ENCODE data around the gene PDPK1. TPM values are rescaled to one million over a fixed set of nuclear protein-coding genes. Genes with fewer than 3 reads are reported as not detected.

PDPK1 gene
- total RNA-seq, 3 donors from 2014 or later (not counting 1 experiment from before 2014, with no cell fraction given): 63.1 to 80.7 (median 73.5) TPM

- Histone ChIP-seq H3K27ac (ENCODE audit: low read length) (peak overlapping the region; percentile 91), H3K27me3 (ENCODE audit: control insufficient read depth, insufficient read depth, low read length) (no peaks in the 10 kb centered on the region), H3K4me1 (ENCODE audit: control insufficient read depth, insufficient read depth, low read length) (peaks cover 72% of the 10 kb centered on the region), H3K9me3 (ENCODE audit: control insufficient read depth, insufficient read depth, low read length) (no peaks in the 10 kb centered on the region), H3K4me3 (ENCODE audit: low read length) (peak overlapping the region; percentile 73), H3K36me3 (ENCODE audit: control insufficient read depth, insufficient read depth, low read length) (peaks cover 4% of the 10 kb centered on the region)
- TF ChIP-seq, protein P1, sequence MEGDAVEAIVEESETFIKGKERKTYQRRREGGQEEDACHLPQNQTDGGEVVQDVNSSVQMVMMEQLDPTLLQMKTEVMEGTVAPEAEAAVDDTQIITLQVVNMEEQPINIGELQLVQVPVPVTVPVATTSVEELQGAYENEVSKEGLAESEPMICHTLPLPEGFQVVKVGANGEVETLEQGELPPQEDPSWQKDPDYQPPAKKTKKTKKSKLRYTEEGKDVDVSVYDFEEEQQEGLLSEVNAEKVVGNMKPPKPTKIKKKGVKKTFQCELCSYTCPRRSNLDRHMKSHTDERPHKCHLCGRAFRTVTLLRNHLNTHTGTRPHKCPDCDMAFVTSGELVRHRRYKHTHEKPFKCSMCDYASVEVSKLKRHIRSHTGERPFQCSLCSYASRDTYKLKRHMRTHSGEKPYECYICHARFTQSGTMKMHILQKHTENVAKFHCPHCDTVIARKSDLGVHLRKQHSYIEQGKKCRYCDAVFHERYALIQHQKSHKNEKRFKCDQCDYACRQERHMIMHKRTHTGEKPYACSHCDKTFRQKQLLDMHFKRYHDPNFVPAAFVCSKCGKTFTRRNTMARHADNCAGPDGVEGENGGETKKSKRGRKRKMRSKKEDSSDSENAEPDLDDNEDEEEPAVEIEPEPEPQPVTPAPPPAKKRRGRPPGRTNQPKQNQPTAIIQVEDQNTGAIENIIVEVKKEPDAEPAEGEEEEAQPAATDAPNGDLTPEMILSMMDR (IDR thresholded peaks at IDR 0.05): no peak
- peak overlapping the region; percentile 86 for H3K4me3 Mint-ChIP-seq
- no peaks in the 10 kb centered on the region for H3K36me3 Mint-ChIP-seq
- peak overlapping the region; percentile 89 to 91 for H3K27ac Mint-ChIP-seq
- WGBS (ENCODE audit: insufficient coverage): 28% methylated on average over 12 of the region's 14 CpGs
- DNase-seq (no peak), ATAC-seq (no peak)
- intact Hi-C loops (cut with micrococcal nuclease): no loop called here
- H3K9me3 Mint-ChIP-seq: no peaks in the 10 kb centered on the region
- peaks cover 0 to 4% of the 10 kb centered on the region in 2 donors for H3K27me3 Mint-ChIP-seq (ENCODE audit: low read depth in 2 of 2)
- peaks cover 57 to 79% of the 10 kb centered on the region in 2 donors for H3K4me1 Mint-ChIP-seq
Measured at GRCh38 chr16:2515180-2515851, 22.5 kb upstream of the PDPK1 start.

DNA sequence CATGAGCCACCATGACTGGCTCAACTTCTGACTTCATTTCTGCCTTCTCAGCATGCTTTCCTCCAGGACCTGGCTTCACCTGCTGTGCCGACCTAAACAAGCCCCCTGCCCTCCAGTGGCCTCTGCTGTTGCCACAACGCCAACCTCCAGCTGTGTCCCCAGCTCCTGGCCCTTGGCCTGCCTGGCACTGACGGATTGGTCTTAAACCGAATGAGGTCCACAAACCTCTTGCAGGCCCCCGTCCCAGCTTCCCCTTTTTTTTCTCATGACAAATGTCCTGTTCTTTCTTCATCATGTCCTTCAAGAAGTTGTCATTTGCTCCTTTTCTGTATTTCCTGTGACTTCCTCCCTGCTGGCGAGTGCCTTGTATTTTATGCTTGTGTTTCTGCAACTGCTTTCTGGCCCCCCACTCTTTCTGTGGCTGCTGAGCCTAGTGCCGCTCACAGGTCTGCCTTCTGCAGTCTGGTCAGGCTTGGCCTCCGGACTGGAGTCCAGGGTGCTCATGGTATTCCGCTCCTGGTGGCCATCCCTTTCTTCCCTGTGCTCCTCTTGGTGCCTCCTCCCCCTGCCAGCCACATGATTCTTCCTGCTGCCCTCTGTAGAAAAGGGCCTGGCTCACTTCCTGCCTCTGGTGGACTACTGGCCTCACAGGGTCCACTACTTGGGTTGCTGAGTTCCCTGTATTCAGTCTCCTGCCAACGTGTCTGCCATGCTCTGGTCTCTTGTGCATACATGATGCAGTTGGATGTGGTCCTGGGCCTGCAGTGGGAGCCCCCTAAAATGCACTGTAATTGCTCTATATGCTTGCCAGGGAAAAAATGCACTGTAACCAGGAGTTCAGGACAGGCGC, 21.2 kb upstream of the PDPK1 start:
- TF ChIP-seq, protein P1 (IDR thresholded peaks at IDR 0.05): no peak
- intact Hi-C loops (cut with micrococcal nuclease): no loop called here

DNA sequence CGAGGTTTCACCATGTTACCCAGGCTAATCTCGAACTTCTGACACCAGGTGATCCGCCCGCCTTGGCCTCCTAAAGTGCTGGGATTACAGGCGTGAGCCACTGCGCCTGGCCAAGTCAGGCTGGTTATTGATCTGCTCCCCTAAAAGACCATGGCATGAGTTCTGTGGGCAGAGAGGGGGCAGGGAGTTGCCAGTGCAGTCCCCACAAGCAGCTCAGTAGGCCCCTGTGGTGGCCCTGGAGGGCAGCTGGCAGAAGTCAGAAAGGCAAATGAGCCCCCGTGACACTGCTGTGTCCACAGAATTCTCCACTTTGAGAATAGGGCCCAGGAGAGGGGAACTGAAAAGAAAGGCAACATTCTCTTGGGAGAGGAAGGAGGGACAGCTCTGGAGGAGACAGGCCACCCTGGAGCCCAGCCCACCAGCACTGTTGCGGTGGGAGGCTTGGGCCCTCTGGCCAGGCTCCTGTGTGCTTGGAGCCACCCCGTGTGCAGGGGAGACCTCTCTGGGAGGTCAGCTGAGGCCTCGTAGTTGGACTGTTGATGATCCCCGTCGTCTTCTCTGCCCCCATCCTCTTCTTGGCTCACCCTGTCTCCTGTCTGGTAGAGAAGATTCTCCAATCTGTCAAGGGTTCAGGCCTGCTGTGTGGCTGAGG, 19.7 kb upstream of the PDPK1 start:
- Mint-ChIP-seq H3K9me3 (no peaks in the 10 kb centered on the region), H3K27ac (peak overlapping the region; percentile 89 to 91), H3K4me1 (peaks cover 54 to 70% of the 10 kb centered on the region in 2 donors), H3K4me3 (peak overlapping the region; percentile 49), H3K27me3 (ENCODE audit: low read depth in 2 of 2) (no peaks in the 10 kb centered on the region), H3K36me3 (no peaks in the 10 kb centered on the region)
- H3K27me3 ChIP-seq (ENCODE audit: control insufficient read depth, insufficient read depth, low read length): no peaks in the 10 kb centered on the region
- TF ChIP-seq, protein P1 (IDR thresholded peaks at IDR 0.05): no peak
- no peak overlapping the region for H3K4me3 ChIP-seq (ENCODE audit: low read length)
- peaks cover 71% of the 10 kb centered on the region for H3K4me1 ChIP-seq (ENCODE audit: control insufficient read depth, insufficient read depth, low read length)
- ATAC-seq: no peak
- WGBS (ENCODE audit: insufficient coverage): 87% methylated on average over 12 of the region's 12 CpGs
- no peak overlapping the region for H3K27ac ChIP-seq (ENCODE audit: low read length)
- intact Hi-C loops (cut with micrococcal nuclease): no loop called here
- peaks cover 6% of the 10 kb centered on the region for H3K36me3 ChIP-seq (ENCODE audit: control insufficient read depth, insufficient read depth, low read length)
- H3K9me3 ChIP-seq (ENCODE audit: control insufficient read depth, insufficient read depth, low read length): no peaks in the 10 kb centered on the region
- DNase-seq: no peak

More for the DNA sequence above, 21.2 kb upstream of the PDPK1 start:
- Mint-ChIP-seq H3K27ac (peak overlapping the region; percentile 89 to 91), H3K27me3 (ENCODE audit: low read depth in 2 of 2) (peaks cover 0 to 4% of the 10 kb centered on the region in 2 donors), H3K4me3 (peak overlapping the region; percentile 86), H3K36me3 (no peaks in the 10 kb centered on the region), H3K9me3 (no peaks in the 10 kb centered on the region), H3K4me1 (peaks cover 66 to 82% of the 10 kb centered on the region in 2 donors)
- Histone ChIP-seq H3K36me3 (ENCODE audit: control insufficient read depth, insufficient read depth, low read length) (peaks cover 4% of the 10 kb centered on the region), H3K27ac (ENCODE audit: low read length) (peak overlapping the region; percentile 91), H3K27me3 (ENCODE audit: control insufficient read depth, insufficient read depth, low read length) (no peaks in the 10 kb centered on the region), H3K9me3 (ENCODE audit: control insufficient read depth, insufficient read depth, low read length) (no peaks in the 10 kb centered on the region), H3K4me3 (ENCODE audit: low read length) (no peak overlapping the region), H3K4me1 (ENCODE audit: control insufficient read depth, insufficient read depth, low read length) (peaks cover 80% of the 10 kb centered on the region)
- WGBS (ENCODE audit: insufficient coverage): 52% methylated on average over 11 of the region's 11 CpGs
- DNase-seq (no peak), ATAC-seq (no peak)

Measured in natural killer cell (primary cell).